A549 (cell line): Measurements from ENCODE around the gene MAP3K10.
A peak's percentile ranks its signal among the peaks of the same experiment; 100 is the strongest.

Experiments used
- ATOH8 ChIP-seq: fragments of 250-450 bp; sonication (Bioruptor Pico); IDR thresholded peaks from 2 replicates; pipeline ENCODE4 v1.5.0; 2020; ENCODE audit warnings: low read depth, mild to moderate bottlenecking, moderate library complexity
- CEBPB ChIP-seq, 2 experiments: fragments of >200 bp in 1 of 2; sonication (Bioruptor Twin) in 1 of 2; formaldehyde crosslinking in 1 of 2; IDR thresholded peaks; 2 replicates each; pipeline ENCODE4 v1.6.1; 2012 to 2016
- CHD2 ChIP-seq: fragments of 150-350 bp; IDR thresholded peaks from 2 replicates; pipeline ENCODE4 v1.6.1; 2014; ENCODE audit warnings: low read length; ENCODE audit not compliant: partially characterized antibody
- CTCF ChIP-seq: fragments of >200 bp; sonication (Bioruptor Twin); formaldehyde crosslinking; IDR thresholded peaks from 3 replicates; pipeline ENCODE4 v1.5.1; 2016
- HOXB5 ChIP-seq: fragments of 250-450 bp; sonication (Bioruptor Pico); IDR thresholded peaks from 2 replicates; pipeline ENCODE4 v1.5.0; 2020; ENCODE audit warnings: mild to moderate bottlenecking, moderate library complexity
- MAX ChIP-seq: IDR thresholded peaks from 2 replicates; pipeline ENCODE4 v1.6.1; 2012
- POLR2A ChIP-seq: IDR thresholded peaks from 2 replicates; pipeline ENCODE4 v1.6.1; 2012; ENCODE audit warnings: mild to moderate bottlenecking, low read length

- TF ChIP-seq MAX, result no peak
- no peak for TF ChIP-seq POLR2A
- no peak for TF ChIP-seq CTCF
- TF ChIP-seq ATOH8, result no peak
- peak in 1 of 2 experiments; percentile 11; a peak in 1 of 4 replicates for TF ChIP-seq CEBPB (IDR thresholded peaks at IDR 0.05)
- no peak for TF ChIP-seq HOXB5 (CRISPR knock-in tag)
- TF ChIP-seq CHD2, result no peak
Measured at GRCh38 chr19:40150170-40150569, 41.1 kb upstream of the MAP3K10 start.
